Activated T-cell treated with anti-CD3 and anti-CD28 coated beads for 48 hours (primary cell): ENCODE data around the gene MRPL27.

Source experiments
- DNase-seq: peaks from one replicate; pipeline ENCODE4 v3.0.0-alpha.2; 2020; ENCODE audit warnings: low read depth

Gene MRPL27

GRCh38 chr17:50386510-50386909, 13.5 kb upstream of the MRPL27 start:
- no peak for DNase-seq

- no peak for DNase-seq
These were observed 9.9 kb upstream of the MRPL27 start for GRCh38 chr17:50382931-50383330.

GRCh38 chr17:50381920-50382319, 8.9 kb upstream of the MRPL27 start:
- no peak for DNase-seq

- DNase-seq = no peak
These were observed 8.4 kb upstream of the MRPL27 start for GRCh38 chr17:50381260-50381815.

- no peak for DNase-seq
These were observed 7.6 kb upstream of the MRPL27 start for GRCh38 chr17:50380369-50381259.

- no peak for DNase-seq
These were observed 6.6 kb upstream of the MRPL27 start for GRCh38 chr17:50379351-50380132.

- no peak for DNase-seq
These were observed 3.0 kb upstream of the MRPL27 start for GRCh38 chr17:50375858-50376538.

- DNase-seq = no peak
These were observed 721 bp upstream of the MRPL27 start for GRCh38 chr17:50373705-50374104.

GRCh38 chr17:50372222-50372757, 694 bp downstream of the MRPL27 start:
- no peak for DNase-seq

- no peak for DNase-seq
These were observed 1.5 kb downstream of the MRPL27 start for GRCh38 chr17:50371526-50371925.

- no peak for DNase-seq
These were observed 2.9 kb downstream of the MRPL27 start for GRCh38 chr17:50370052-50370451.

GRCh38 chr17:50367401-50367800, 5.6 kb downstream of the MRPL27 start:
- DNase-seq = no peak

GRCh38 chr17:50365649-50366393, 7.2 kb downstream of the MRPL27 start:
- no peak for DNase-seq

- no peak for DNase-seq
These were observed 7.8 kb downstream of the MRPL27 start for GRCh38 chr17:50365165-50365564.

- DNase-seq = no peak
These were observed 8.3 kb downstream of the MRPL27 start for GRCh38 chr17:50364715-50365114.

GRCh38 chr17:50364061-50364458, 8.9 kb downstream of the MRPL27 start:
- DNase-seq = no peak

- DNase-seq = no peak
These were observed 9.5 kb downstream of the MRPL27 start for GRCh38 chr17:50363217-50364060.

- DNase-seq = no peak
These were observed 10.3 kb downstream of the MRPL27 start for GRCh38 chr17:50362661-50363060.

GRCh38 chr17:50361561-50362480, 11.2 kb downstream of the MRPL27 start:
- peak; percentile 25 for DNase-seq
